HepG2 (cell line): Measurements from ENCODE around the gene RNPS1. TPM values are rescaled to one million over a fixed set of nuclear protein-coding genes. Genes with fewer than 3 reads are reported as not detected.

ENCODE experiments used
- ATAC-seq: fragments of 200-7000 bp; cut with Tn5 transposase; 3 replicates; pipeline ENCODE4 v1.9.1; 2020; ENCODE audit warnings: mild to moderate bottlenecking, moderate library complexity
- BruUV-seq: library from RNA; stranded (reverse); fragments of 400-500 nt; replicated peaks from 2 replicates; lab custom pipeline; 2021; lab: Mats Ljungman, UMichigan
- CTCF ChIA-PET: fragments of 300-600 bp; formaldehyde crosslinking; extraction: SDS; loops from one replicate; lab custom pipeline; 2021; ENCODE audit warnings: low total read pairs, inconsistent platforms, low intra/inter-chr PET ratio; lab: Yijun Ruan, JAX
- POLR2A ChIA-PET: fragments of 350-600 bp; sonication (Branson Sonifier 250); formaldehyde crosslinking; loops from one replicate; lab custom pipeline; 2020; ENCODE audit warnings: antibody characterized with exemption, inconsistent platforms; lab: Yijun Ruan, JAX
- DNase-seq: peaks from one replicate; pipeline ENCODE4 v3.0.0-alpha.2; 2015; ENCODE audit warnings: low spot score
- FAIRE-seq: peaks from 3 replicates; lab custom pipeline; 2011; peaks lifted over from hg19 to GRCh38; lab: Jason Lieb, UNC
- H2AFZ ChIP-seq: one replicate; pipeline ENCODE4 v1.6.1; 2011; ENCODE audit warnings: low read length, inconsistent platforms
- H3K27ac ChIP-seq: fragments of 300-600 bp; 3 replicates; pipeline ENCODE4 v1.8.0; 2011; ENCODE audit warnings: mixed run types, mild to moderate bottlenecking, mixed read lengths, low read length, inconsistent platforms; ENCODE audit not compliant: insufficient read depth; ENCODE audit errors: extremely low read length
- H3K27me3 ChIP-seq, 2 experiments: fragments of 200-600 bp in 1 of 2; 2 replicates in 1 of 2; 3 replicates in 1 of 2; pipeline versions ENCODE4 v1.6.0 to v1.8.0; 2011; ENCODE audit warnings: low read length in 2 of 2, mild to moderate bottlenecking in 2 of 2, moderate library complexity in 2 of 2, inconsistent platforms in 1 of 2; ENCODE audit not compliant: insufficient read depth in 2 of 2, control insufficient read depth in 1 of 2
- H3K36me3 ChIP-seq, 2 experiments: fragments of 200-600 bp in 1 of 2; replicated peaks in 1 of 2; 2 replicates in 1 of 2; 3 replicates in 1 of 2; pipeline versions ENCODE4 v1.5.1 to v1.8.0; 2011; ENCODE audit warnings: low read length in 2 of 2, inconsistent platforms in 1 of 2; ENCODE audit not compliant: insufficient read depth in 2 of 2, control insufficient read depth in 1 of 2
- H3K4me1 ChIP-seq: 2 replicates; pipeline ENCODE4 v1.5.1; 2012; ENCODE audit warnings: low read length, inconsistent platforms; ENCODE audit not compliant: insufficient read depth
- H3K4me2 ChIP-seq: 2 replicates; pipeline ENCODE4 v1.6.0; 2011; ENCODE audit warnings: low read depth, low read length, inconsistent platforms
- H3K4me3 ChIP-seq, 3 experiments: fragments of 200-600 bp in 1 of 3; sonication (generic), shearing (Covaris generic) in 1 of 3; replicated peaks in 1 of 3; 2 replicates each; pipeline ENCODE4 v1.5.1; 2011 to 2016; ENCODE audit warnings: low read length in 3 of 3, inconsistent platforms in 2 of 3, low read depth in 2 of 3, mild to moderate bottlenecking in 2 of 3, control low read depth in 1 of 3, mixed read lengths in 1 of 3; ENCODE audit not compliant: insufficient read depth in 1 of 3
- H3K79me2 ChIP-seq: one replicate; pipeline ENCODE4 v1.6.1; 2011; ENCODE audit warnings: low read length, inconsistent platforms; ENCODE audit not compliant: insufficient read depth
- H3K9ac ChIP-seq: 2 replicates; pipeline ENCODE4 v1.6.0; 2011; ENCODE audit warnings: mild to moderate bottlenecking, low read depth, low read length, inconsistent platforms; ENCODE audit not compliant: insufficient read depth
- H3K9me3 ChIP-seq: 2 replicates; pipeline ENCODE4 v1.5.1; 2012; ENCODE audit warnings: mild to moderate bottlenecking, low read length
- H4K20me1 ChIP-seq: 2 replicates; pipeline ENCODE4 v1.6.0; 2011; ENCODE audit warnings: inconsistent platforms, mild to moderate bottlenecking, low read length, moderate library complexity; ENCODE audit not compliant: insufficient read depth
- HNRNPL ChIP-seq: fragments of 200-400 bp; formaldehyde crosslinking; IDR thresholded peaks from 2 replicates; pipeline ENCODE4 v1.6.1; 2017; ENCODE audit warnings: mild to moderate bottlenecking, low read depth, low read length
- JARID2 ChIP-seq: sonication (generic); formaldehyde crosslinking; IDR thresholded peaks from 2 replicates; pipeline ENCODE4 v1.8.1; 2023; ENCODE audit warnings: missing genetic modification reagents, inconsistent platforms; ENCODE audit not compliant: insufficient replicate concordance
- PCBP1 ChIP-seq: fragments of 200-400 bp; formaldehyde crosslinking; IDR thresholded peaks from 2 replicates; pipeline ENCODE4 v1.6.1; 2017; ENCODE audit warnings: mild to moderate bottlenecking, low read depth, low read length, borderline replicate concordance
- POLR2A ChIP-seq, 2 experiments: IDR thresholded peaks; 2 replicates each; pipeline ENCODE4 v1.6.1; 2011; ENCODE audit warnings: low read depth in 2 of 2, low read length in 2 of 2, mild to moderate bottlenecking in 1 of 2, moderate library complexity in 1 of 2; ENCODE audit not compliant: insufficient read depth in 1 of 2
- RBM22 ChIP-seq: fragments of 200-400 bp; formaldehyde crosslinking; optimal IDR thresholded peaks from 2 replicates; pipeline ENCODE3; 2017; ENCODE audit warnings: mild to moderate bottlenecking, low read length, moderate library complexity
- ZNF749 ChIP-seq: sonication (generic); formaldehyde crosslinking; IDR thresholded peaks from 2 replicates; pipeline ENCODE4 v1.8.0; 2022; ENCODE audit warnings: mild to moderate bottlenecking, missing genetic modification reagents, moderate library complexity, borderline replicate concordance
- ZNF792 ChIP-seq: IDR thresholded peaks from 2 replicates; pipeline ENCODE4 v1.6.1; 2016
- WGBS: methylation state at CpG from one replicate; pipeline ENCODE4 v1.1.6; 2017; ENCODE audit warnings: low lambda C conversion rate; 5-methylcytosine and 5-hydroxymethylcytosine counted together
- in situ Hi-C: cut with HindIII; loops from 2 replicates; pipeline ENCODE4 v1.10.0; 2017; ENCODE audit warnings: low pct_unique_long_range_greater_than_20kb; ENCODE audit not compliant: extremely low pct_ligation_motif_present
- intact Hi-C: fragments of 100-400 bp; cut with micrococcal nuclease; formaldehyde crosslinking; loops from one replicate; pipeline ENCODE4 v1.10.0; 2022; ENCODE audit not compliant: unreplicated experiment
- polyA plus RNA-seq, 8 experiments: library from polyadenylated mRNA; depleted of rRNA in 3 of 8; stranded (reverse) in 7 of 8; unstranded in 1 of 8; fragments of >200 nt; fragmentation: Illumina TruSeq in 4 of 8; extraction: Trizol in 4 of 8; gene quantifications; 2 replicates each; pipeline versions ENCODE4 v1.2.1 to v1.2.3, GENCODE V29; 2011 to 2016; ENCODE audit warnings: low read depth in 4 of 8, missing spikeins in 1 of 8, mixed read lengths in 1 of 8; ENCODE audit not compliant: insufficient read depth in 1 of 8
- total RNA-seq, 5 experiments: library from RNA; depleted of rRNA; stranded (reverse); fragments of >200 nt; fragmentation: Illumina TruSeq; extraction: Trizol; gene quantifications; 2 replicates each; pipeline ENCODE4 v1.2.3, GENCODE V29; 2016; ENCODE audit warnings: low read depth in 1 of 5
- TF ChIP-seq, protein P1 (sequence below): sonication (generic); formaldehyde crosslinking; IDR thresholded peaks from 2 replicates; pipeline ENCODE4 v1.5.1; 2020; ENCODE audit warnings: mild to moderate bottlenecking, missing genetic modification reagents, moderate library complexity
- TF ChIP-seq, protein P2 (sequence below): sonication (generic); formaldehyde crosslinking; IDR thresholded peaks from 2 replicates; pipeline ENCODE4 v1.4.0; 2020; ENCODE audit warnings: missing genetic modification reagents, borderline replicate concordance

RNPS1 gene
- total and polyA plus RNA-seq, 2 of the 13 experiments (the other 11 are each of a cell fraction or from before 2014, with no cell fraction given), result 126 to 133 TPM

- no TSS peak for BruUV-seq
- Histone ChIP-seq H3K36me3 (peaks cover 10 to 28% of the 10 kb centered on the region in 2 experiments; a peak in 3 of 5 replicates), H3K27ac (no peak overlapping the region), H3K9ac (no peak overlapping the region), H3K4me3 (no peak overlapping the region), H3K79me2 (no peaks in the 10 kb centered on the region)
- 98% methylated on average over 7 of the region's 18 CpGs for WGBS
- no peak for DNase-seq
- intact Hi-C loops, result no loop called here
- TF ChIP-seq PCBP1 (0 out of 2 replicates have a peak, but pooled peaks have one; percentile 63), ZNF749 (CRISPR knock-in tag) (no peak)
- TF ChIP-seq, all 625 proteins: peak for 1
- Histone ChIP-seq H3K27me3 (no peaks in the 10 kb centered on the region), H3K9me3 (no peaks in the 10 kb centered on the region), H3K4me2 (no peak overlapping the region), H3K4me1 (peaks cover 31% of the 10 kb centered on the region), H2AFZ (no peak overlapping the region), H4K20me1 (0 out of 2 replicates have a peak, but pooled peaks cover 2% of the 10 kb centered on the region)
- ChIA-PET CTCF (no interaction called here), POLR2A (interaction anchor here (1.0 kb wide), 1 partner anchor 9 kb away, joined by 4 read pairs; no protein-coding TSS in a partner anchor)
- in situ Hi-C loops, result no loop called here
- ATAC-seq (no peak), FAIRE-seq (no peak)
Observed at GRCh38 chr16:2234813-2235170, 33.1 kb downstream of the RNPS1 start.

DNA sequence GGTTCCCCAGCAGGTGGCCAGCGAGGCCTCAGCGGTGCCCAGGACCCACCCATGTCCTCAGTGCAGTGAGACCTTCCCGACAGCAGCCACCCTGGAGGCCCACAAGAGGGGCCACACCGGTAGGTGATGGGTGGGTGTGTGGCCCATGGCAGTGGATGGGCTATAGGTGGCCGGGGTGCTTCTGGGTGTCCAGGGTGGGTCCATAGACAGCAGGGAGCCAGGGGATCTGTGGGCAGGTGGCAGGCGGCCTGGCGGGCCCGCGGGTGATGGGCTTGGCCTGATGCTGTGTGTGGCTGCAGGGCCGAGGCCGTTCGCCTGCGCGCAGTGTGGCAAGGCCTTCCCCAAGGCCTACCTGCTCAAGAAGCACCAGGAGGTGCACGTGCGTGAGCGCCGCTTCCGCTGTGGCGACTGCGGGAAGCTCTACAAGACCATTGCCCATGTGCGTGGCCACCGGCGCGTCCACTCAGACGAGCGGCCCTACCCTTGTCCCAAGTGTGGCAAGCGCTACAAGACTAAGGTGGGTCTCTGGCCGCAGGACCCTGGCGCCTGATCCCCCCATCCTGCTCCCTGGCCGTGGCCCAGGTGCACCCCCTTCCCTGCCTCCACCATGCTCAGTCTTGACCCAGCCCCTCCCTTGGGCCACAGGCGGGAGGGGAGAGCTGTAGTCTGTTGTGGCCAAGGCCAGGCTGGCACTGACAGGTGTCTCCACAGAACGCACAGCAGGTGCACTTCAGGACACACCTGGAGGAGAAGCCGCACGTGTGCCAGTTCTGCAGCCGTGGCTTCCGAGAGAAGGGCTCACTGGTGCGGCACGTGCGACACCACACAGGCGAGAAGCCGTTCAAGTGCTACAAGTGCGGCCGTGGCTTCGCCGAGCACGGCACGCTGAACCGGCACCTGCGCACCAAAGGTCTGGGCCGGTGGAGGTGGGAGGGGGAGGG is 33.8 kb downstream of the RNPS1 start:
- intact Hi-C loops, result no loop called here
- TF ChIP-seq HNRNPL (0 out of 2 replicates have a peak, but pooled peaks have one; percentile 41), JARID2 (CRISPR knock-in tag) (no peak), ZNF792 (CRISPR knock-in tag) (no peak), RBM22 (peak; percentile 15), POLR2A (IDR thresholded peaks at IDR 0.05; ENCODE audit: insufficient read depth in 1 of 2, low read depth in 2 of 2, low read length in 2 of 2) (peak in 1 of 2 experiments; percentile 21; a peak in 1 of 4 replicates)
- TF ChIP-seq, protein P1, sequence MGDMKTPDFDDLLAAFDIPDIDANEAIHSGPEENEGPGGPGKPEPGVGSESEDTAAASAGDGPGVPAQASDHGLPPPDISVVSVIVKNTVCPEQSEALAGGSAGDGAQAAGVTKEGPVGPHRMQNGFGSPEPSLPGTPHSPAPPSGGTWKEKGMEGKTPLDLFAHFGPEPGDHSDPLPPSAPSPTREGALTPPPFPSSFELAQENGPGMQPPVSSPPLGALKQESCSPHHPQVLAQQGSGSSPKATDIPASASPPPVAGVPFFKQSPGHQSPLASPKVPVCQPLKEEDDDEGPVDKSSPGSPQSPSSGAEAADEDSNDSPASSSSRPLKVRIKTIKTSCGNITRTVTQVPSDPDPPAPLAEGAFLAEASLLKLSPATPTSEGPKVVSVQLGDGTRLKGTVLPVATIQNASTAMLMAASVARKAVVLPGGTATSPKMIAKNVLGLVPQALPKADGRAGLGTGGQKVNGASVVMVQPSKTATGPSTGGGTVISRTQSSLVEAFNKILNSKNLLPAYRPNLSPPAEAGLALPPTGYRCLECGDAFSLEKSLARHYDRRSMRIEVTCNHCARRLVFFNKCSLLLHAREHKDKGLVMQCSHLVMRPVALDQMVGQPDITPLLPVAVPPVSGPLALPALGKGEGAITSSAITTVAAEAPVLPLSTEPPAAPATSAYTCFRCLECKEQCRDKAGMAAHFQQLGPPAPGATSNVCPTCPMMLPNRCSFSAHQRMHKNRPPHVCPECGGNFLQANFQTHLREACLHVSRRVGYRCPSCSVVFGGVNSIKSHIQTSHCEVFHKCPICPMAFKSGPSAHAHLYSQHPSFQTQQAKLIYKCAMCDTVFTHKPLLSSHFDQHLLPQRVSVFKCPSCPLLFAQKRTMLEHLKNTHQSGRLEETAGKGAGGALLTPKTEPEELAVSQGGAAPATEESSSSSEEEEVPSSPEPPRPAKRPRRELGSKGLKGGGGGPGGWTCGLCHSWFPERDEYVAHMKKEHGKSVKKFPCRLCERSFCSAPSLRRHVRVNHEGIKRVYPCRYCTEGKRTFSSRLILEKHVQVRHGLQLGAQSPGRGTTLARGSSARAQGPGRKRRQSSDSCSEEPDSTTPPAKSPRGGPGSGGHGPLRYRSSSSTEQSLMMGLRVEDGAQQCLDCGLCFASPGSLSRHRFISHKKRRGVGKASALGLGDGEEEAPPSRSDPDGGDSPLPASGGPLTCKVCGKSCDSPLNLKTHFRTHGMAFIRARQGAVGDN (CRISPR knock-in tag), result no peak
- TF ChIP-seq, protein P2, sequence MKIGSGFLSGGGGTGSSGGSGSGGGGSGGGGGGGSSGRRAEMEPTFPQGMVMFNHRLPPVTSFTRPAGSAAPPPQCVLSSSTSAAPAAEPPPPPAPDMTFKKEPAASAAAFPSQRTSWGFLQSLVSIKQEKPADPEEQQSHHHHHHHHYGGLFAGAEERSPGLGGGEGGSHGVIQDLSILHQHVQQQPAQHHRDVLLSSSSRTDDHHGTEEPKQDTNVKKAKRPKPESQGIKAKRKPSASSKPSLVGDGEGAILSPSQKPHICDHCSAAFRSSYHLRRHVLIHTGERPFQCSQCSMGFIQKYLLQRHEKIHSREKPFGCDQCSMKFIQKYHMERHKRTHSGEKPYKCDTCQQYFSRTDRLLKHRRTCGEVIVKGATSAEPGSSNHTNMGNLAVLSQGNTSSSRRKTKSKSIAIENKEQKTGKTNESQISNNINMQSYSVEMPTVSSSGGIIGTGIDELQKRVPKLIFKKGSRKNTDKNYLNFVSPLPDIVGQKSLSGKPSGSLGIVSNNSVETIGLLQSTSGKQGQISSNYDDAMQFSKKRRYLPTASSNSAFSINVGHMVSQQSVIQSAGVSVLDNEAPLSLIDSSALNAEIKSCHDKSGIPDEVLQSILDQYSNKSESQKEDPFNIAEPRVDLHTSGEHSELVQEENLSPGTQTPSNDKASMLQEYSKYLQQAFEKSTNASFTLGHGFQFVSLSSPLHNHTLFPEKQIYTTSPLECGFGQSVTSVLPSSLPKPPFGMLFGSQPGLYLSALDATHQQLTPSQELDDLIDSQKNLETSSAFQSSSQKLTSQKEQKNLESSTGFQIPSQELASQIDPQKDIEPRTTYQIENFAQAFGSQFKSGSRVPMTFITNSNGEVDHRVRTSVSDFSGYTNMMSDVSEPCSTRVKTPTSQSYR (CRISPR knock-in tag), result no peak

More for the DNA sequence above, 33.8 kb downstream of the RNPS1 start:
- no peak for DNase-seq
- no peak overlapping the region for H2AFZ ChIP-seq
- peaks cover 15 to 30% of the 10 kb centered on the region in 2 experiments; a peak in 4 of 5 replicates for H3K36me3 ChIP-seq
- no peak overlapping the region for H3K4me2 ChIP-seq
- no peak for FAIRE-seq
- H3K27me3 ChIP-seq, result no peaks in the 10 kb centered on the region
- ChIA-PET CTCF (no interaction called here), POLR2A (no interaction called here)
- H3K27ac ChIP-seq, result no peak overlapping the region
- 0 out of 2 replicates have a peak, but pooled peaks cover 2% of the 10 kb centered on the region for H4K20me1 ChIP-seq
- H3K9ac ChIP-seq, result no peak overlapping the region
- H3K4me3 ChIP-seq, result no peak overlapping the region
- peak; percentile 1; the same call in 2 of the 3 replicates for ATAC-seq
- in situ Hi-C loops, result no loop called here
- WGBS, result 100% methylated on average over 16 of the region's 51 CpGs
- H3K9me3 ChIP-seq, result no peaks in the 10 kb centered on the region
- H3K4me1 ChIP-seq, result peaks cover 25% of the 10 kb centered on the region
- BruUV-seq, result no TSS peak
- H3K79me2 ChIP-seq, result no peaks in the 10 kb centered on the region
